MV-4-11 (cell line): ENCODE data around the gene SPHK1.

ENCODE experiments used
- DNase-seq: peaks from one replicate; lab custom pipeline; 2025; lab: John Stamatoyannopoulos, UW

SPHK1 gene

DNA sequence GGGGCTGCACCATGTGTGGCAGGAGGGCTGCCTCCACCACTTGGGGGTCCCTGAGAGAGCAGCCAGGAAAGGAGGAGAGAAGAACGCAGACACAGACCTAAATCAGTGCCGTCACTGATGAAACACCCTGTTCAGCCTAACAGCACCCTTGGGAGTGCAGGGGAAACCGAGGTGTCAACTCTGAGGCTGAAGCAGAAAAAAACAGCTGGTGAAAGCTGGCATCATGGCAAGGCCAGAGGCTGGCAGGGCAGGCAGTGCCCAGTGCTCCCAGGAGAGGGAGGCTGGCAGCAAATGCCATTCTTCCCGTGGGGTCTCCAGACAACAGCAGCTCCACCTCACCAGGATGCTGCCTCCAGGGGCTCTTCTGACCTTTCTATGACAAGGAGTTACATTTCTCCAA lies 23.1 kb downstream of the SPHK1 start:
- no peak for DNase-seq

GRCh38 chr17:76408037-76408849 lies 23.8 kb downstream of the SPHK1 start:
- no peak for DNase-seq

DNA sequence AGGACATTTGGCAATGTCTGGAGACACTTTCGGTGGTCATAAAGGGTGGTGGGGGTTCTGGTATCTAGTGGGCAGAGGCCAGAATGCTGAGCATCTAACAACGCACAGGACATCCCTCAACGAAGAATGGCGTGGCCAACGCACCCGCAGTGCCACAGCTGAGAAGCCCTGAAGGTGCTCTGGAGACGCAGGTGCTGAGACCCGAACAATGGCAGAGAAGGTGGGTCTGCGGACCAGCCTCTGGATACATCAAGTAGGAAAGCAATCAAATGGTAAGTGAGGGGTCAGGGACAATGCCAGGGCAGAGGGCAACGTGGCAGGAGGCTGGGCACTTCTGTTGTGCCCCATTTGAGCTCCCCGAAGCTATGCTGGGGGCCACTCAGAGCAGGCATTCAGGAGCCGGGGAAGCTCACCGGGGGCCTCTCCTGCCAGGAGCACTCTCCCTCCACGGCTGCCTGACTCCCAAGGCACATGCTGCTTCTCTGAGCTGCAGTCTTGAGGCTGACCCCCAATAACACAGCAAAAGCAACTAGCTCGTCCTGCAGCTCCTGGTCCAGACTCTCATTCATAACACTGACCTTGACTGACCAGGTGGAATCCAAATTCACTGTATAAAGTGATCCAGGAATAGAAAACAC lies 26.0 kb downstream of the SPHK1 start:
- DNase-seq = no peak

DNA sequence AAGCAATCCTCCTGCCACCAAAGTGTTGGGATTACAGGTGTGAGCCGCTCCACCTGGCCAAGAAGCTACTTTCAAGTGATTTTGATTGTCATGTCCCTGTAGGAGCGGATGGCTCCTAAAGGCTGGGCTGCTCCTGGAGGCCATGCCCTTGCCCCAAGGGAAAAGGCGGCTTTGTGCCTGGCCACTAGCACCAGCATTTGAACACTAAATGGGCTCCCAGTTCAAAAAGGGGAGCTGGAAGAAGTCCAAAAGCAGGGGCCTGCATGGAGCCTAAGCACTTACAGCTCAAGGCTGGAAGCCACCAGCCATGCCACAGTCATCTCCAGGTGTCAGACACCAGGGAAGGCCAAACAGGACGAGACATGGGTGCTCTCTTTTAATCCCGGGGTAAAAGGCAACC lies 26.8 kb downstream of the SPHK1 start:
- DNase-seq = no peak

- DNase-seq = no peak
These were observed 30.2 kb downstream of the SPHK1 start for GRCh38 chr17:76414334-76415295.

DNA sequence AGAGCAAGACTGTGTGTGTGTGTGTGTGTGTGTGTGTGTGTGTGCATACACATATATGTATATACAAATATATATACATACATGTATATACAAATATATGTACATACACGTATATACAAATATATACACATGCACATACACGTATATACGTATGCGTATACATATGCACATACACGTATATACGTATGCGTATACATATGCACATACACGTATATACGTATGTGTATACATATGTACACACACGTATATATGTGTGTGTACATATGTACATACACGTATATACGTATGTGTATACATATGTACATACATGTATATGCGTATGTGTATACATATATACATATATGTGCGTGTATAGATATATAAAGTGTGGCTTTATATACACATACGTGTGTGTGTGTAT lies 31.4 kb downstream of the SPHK1 start:
- no peak for DNase-seq

DNA sequence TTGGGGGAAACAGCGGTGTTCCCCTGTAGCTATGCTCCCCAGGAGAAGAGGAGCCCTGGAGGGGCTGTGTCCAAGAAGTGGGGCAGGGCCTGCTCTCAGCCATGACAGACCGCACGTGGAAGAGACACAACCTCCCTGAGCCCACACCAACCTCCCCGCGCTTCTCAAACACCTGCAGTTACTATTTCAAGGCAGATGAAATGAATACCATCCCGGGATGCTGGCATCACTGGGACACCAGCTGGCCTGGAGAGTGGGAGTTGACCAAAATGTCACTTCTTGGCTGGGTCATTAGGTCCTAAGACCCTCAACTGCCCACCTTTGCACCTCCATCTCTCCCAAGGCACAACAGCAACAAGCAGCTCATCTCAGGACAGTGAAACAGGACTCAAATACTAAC lies 32.0 kb downstream of the SPHK1 start:
- DNase-seq = no peak

DNA sequence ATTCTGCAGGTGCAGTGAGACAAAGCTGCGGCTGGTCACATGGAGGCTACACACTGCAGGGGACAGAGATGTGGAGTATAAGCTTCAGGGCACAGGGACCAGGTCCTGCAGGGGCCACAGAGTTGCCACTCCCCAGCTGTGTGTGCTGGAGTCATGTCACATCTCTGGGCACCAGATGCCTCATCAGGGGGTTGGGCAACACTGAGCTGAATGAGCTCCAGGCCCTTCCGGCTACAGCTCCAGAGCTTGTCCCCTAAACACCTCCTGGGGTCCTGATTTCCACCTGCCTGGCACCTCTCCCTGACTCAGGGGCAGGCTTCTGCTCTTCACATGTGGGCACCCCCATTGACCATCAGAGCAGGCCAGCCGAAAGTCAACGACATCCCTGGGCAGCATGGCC lies 32.5 kb downstream of the SPHK1 start:
- no peak for DNase-seq

- no peak for DNase-seq
These were observed 33.2 kb downstream of the SPHK1 start for GRCh38 chr17:76417499-76418143.

DNA sequence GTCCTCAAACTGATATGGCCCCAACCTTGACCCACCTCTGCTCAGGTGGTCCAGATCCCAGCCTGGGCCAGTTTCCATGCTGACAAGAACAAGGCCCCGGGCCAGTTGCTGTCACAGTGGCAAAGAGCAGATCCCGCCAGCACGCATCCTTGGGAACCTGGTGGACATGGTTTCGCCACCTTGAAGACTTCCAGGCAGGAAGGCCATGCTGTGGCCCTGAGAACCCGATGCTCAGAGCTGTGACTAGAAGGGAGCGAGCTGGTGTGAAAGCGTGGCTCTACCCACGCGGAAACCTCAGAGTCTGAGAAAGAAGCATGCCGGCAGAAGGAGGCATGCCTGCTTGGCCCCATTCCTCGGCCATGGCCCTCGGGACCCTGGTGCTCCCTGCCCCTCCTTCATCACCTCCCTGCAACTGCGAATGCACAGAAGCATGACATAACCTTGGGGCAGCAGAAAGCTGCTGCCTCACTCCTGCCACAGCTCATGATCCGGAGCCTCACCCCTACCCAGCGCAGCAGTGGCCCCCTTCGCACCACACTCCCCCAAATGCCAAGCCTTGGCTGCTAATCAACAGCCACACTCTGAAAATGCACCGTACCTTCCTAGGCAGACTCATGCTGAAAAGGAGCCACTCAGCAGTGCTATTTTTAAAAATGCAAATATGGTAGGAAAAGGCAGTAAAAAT lies 35.3 kb downstream of the SPHK1 start:
- no peak for DNase-seq

GRCh38 chr17:76420356-76421043 lies 36.1 kb downstream of the SPHK1 start:
- DNase-seq = no peak

DNA sequence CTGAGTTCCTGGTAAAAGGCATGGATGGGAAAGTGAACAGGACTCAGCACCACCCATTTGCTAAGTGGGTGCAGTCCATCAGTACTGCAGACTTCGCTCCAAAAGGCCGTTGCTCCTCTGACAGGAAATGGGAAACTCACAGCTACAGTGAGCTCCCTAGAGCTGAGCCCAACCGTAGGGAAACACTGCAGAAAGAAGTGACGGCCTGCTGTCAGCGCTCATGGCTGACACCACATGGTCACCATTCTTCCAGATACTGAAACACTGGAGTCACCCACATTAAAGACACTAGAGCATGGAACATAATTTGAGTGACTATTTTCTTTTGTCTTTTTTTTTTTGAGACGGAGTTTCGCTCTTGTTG lies 36.6 kb downstream of the SPHK1 start:
- no peak for DNase-seq

- no peak for DNase-seq
These were observed 38.0 kb downstream of the SPHK1 start for GRCh38 chr17:76422406-76422805.

- DNase-seq = no peak
These were observed 38.5 kb downstream of the SPHK1 start for GRCh38 chr17:76422860-76423259.

DNA sequence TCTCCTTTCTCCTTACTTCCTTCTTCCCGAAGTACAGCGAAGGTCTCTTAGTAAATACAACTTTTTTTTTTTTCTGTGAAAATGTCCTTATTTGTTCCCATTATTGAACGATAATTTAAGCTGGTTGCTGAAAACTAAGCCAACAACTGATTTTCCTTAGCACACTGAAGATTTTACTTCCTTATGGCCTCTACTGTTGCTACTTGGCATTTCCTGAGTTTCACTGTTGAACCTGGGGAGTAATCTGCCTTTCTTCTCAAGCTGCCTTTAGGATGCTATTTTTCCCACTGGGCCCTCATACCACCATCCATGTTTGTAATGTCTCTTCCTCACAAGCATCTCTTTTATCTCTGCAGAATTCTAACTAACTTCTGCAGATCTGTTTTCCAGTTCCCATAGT lies 42.4 kb downstream of the SPHK1 start:
- DNase-seq = no peak

DNA sequence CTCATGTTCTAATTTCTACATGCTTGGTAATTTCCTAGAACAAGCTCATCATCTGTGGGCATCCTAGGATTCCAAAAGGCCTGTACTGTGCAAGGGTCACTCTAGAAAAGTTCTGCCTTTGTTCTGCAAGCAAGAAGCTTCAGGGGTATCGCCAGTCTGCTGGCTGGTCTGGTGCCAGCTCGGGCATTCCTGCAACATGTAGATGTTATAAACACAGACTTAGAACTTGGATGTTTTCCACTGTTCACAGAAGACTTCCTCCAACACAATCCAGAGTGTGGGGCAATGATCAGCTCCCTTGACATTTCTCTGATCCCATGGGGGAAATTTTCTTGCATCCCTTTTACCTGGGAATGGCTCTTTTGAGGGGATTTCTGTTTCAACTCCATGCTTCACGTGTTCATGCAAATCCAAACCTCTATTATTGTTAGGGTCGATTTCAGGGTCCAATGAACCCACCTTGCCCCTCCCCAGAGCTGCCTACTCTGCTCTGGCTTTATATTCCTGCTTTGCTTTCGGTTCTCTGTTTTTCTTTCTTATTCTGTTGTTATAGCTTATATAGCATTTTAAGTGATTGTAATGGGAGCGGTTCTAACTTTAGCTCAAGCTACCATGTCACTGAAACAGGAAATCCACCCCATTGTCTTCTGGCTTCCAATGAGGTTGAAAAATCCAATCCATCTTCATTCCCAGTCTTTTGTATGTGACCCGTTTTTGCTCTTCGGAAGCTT lies 43.3 kb downstream of the SPHK1 start:
- peak; percentile 47 for DNase-seq

GRCh38 chr17:76428511-76428910 lies 44.1 kb downstream of the SPHK1 start:
- DNase-seq = no peak

DNA sequence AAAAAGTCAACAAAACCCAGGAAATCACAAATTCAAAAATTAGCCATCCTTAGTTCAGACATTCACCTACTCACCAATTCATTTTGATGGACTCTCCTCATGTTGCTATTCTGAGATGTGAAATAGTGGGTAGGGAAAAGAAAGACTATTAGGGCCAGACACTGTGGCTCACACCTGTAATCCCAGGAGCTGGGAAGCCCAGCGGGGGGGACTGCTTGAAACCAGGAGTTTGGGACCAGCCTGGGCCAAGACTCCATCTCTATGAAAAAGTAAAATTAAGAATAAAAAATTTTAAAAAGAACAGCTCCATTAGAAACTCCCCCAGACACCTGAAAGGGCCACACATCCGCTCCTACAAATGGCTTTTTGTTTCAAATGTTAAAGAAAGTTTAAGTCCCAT lies 47.1 kb downstream of the SPHK1 start:
- DNase-seq = no peak

DNA sequence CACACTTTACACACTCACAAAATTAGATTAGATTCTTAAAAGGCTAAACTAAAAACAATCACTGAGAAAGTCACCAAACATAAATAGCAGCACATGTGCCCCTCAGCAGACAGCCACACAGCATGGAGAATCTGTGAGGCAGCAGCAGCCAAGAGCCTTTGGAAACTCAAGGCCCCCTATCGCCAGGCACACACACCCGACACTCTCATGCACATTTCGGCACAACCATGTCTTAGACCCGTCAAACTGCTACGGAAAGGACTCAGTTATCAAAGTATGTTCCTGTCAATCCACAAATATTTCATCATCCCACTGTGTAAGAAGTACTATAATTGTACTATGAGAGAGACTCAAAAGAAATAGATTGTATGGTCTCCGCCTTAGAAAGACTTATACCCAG lies 47.6 kb downstream of the SPHK1 start:
- no peak for DNase-seq

GRCh38 chr17:76432712-76433336 lies 48.4 kb downstream of the SPHK1 start:
- peak; percentile 9 for DNase-seq
